ENCODE measurements around the gene C1QTNF7.
A peak's percentile ranks its signal among the peaks of the same experiment; 100 is the strongest.

Gene C1QTNF7

GRCh38 chr4:15385928-15386327 lies 41.9 kb upstream of the C1QTNF7 start:
- no peak for DNase-seq
- ChIA-PET POLR2A (no interaction called here), CTCF (interaction anchor here (1.0 to 1.5 kb wide), 4 partner anchors 9 to 72 kb away, joined by 3 to 5 read pairs (median 4); no protein-coding TSS in a partner anchor)
- no peak overlapping the region for H3K4me3 ChIP-seq (ENCODE audit: control insufficient read depth in 1 of 7, extremely low read depth in 1 of 7, insufficient read depth in 4 of 7, low read depth in 2 of 7, low read length in 6 of 7)
- no peaks in the 10 kb centered on the region for H3K4me1 ChIP-seq (ENCODE audit: control extremely low read depth in 1 of 4, control insufficient read depth in 4 of 4, insufficient read depth in 4 of 4, low read length in 3 of 4)
- no peaks in the 10 kb centered on the region for H3K27me3 ChIP-seq (replicated peaks in 2 of 5; ENCODE audit: control insufficient read depth in 4 of 5, insufficient read depth in 5 of 5, low read length in 4 of 5)
- H3K36me3 ChIP-seq (ENCODE audit: control insufficient read depth in 4 of 4, insufficient read depth in 4 of 4, low read length in 3 of 4), result no peaks in the 10 kb centered on the region
- WGBS (ENCODE audit: insufficient coverage), result 100% methylated on average over 4 of the region's 4 CpGs
- no peaks in the 10 kb centered on the region for H3K9me3 ChIP-seq (ENCODE audit: control extremely low read depth in 1 of 5, control insufficient read depth in 4 of 5, insufficient read depth in 2 of 5, low read depth in 1 of 5, low read length in 4 of 5)
- H3K27ac ChIP-seq (ENCODE audit: insufficient read depth in 1 of 2, low read depth in 1 of 2, low read length in 2 of 2, poor library complexity in 1 of 2, severe bottlenecking in 2 of 2), result no peak overlapping the region

DNA sequence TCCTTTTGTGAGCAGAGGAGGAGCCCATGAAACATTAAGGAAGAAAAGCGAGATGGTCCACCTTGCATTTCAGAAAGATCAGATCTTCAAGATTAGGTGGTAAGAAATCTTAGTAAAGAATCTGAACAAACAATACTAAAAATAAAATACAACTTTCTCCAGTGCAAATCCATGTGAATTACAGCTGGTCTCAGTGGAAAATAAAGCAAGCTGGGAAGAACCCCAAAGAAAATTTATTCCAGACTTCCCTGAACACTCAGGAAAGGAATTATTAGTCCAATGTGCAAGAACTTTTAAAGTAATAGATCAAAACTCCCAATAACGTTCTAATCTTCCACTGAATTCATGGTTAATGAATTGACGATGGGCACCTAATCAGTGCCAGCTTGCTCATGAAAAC lies 37.3 kb upstream of the C1QTNF7 start:
- CTCF ChIA-PET, result interaction anchor here (1.9 kb wide), 1 partner anchor 15 kb away, joined by 5 read pairs; no protein-coding TSS in a partner anchor
- DNase-seq, result no peak
- no CpG with 5 or more reads among the region's 3 CpGs for WGBS (ENCODE audit: insufficient coverage)

DNA sequence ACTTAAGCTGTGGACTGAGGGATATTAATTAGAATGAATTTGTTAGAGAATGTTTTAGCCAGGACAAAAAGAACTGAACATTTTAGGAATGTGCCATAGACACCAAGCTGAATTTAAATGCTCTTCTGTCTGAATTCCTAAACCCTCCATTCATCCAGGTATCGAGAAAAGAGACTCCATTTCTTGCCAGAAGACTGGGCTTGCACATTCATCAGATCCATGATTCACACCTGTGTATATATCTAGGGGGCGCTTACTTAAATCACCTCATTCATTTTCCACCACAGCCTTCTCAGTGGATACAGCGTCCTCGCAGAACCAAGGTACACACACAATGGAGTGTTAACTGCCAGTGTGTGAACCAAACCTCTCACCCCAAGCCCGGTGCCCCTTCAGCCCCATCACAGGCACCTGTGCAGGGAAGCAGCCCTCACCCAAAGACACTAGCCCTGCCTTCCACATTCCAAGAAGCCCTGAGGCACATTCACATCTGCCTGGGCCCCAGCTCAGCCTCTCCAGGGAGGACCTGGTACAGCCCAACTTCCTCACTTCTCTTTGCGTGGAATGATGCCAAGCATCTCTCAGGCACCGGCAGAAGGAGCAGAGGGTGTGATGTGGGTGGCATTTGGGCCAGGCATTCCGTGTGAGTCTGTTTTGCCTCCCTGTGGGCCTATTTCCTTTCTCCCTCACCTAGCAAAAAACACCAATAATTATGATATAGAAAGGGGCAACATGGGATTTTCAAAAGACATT lies 35.6 kb upstream of the C1QTNF7 start:
- CTCF ChIA-PET, result interaction anchor here (1.3 to 1.9 kb wide), 3 partner anchors 14 to 87 kb away, joined by 3 to 5 read pairs (median 5); no protein-coding TSS in a partner anchor
- Histone ChIP-seq H3K9me3 (ENCODE audit: control extremely low read depth in 1 of 5, control insufficient read depth in 4 of 5, insufficient read depth in 2 of 5, low read depth in 1 of 5, low read length in 4 of 5) (no peaks in the 10 kb centered on the region), H3K27me3 (replicated peaks in 2 of 5; ENCODE audit: control insufficient read depth in 4 of 5, insufficient read depth in 5 of 5, low read length in 4 of 5) (no peaks in the 10 kb centered on the region), H3K27ac (ENCODE audit: insufficient read depth in 1 of 2, low read depth in 1 of 2, low read length in 2 of 2, poor library complexity in 1 of 2, severe bottlenecking in 2 of 2) (no peak overlapping the region), H3K4me1 (ENCODE audit: control extremely low read depth in 1 of 4, control insufficient read depth in 4 of 4, insufficient read depth in 4 of 4, low read length in 3 of 4) (no peaks in the 10 kb centered on the region), H3K4me3 (ENCODE audit: control insufficient read depth in 1 of 7, extremely low read depth in 1 of 7, insufficient read depth in 4 of 7, low read depth in 2 of 7, low read length in 6 of 7) (no peak overlapping the region), H3K36me3 (ENCODE audit: control insufficient read depth in 4 of 4, insufficient read depth in 4 of 4, low read length in 3 of 4) (no peaks in the 10 kb centered on the region)
- POLR2A ChIA-PET, result no interaction called here
- no peak for DNase-seq
- WGBS (ENCODE audit: insufficient coverage), result 100% methylated on average over 5 of the region's 8 CpGs

More for the DNA sequence above, 37.3 kb upstream of the C1QTNF7 start:
- Histone ChIP-seq H3K36me3 (ENCODE audit: control insufficient read depth in 4 of 4, insufficient read depth in 4 of 4, low read length in 3 of 4) (no peaks in the 10 kb centered on the region), H3K4me3 (ENCODE audit: control insufficient read depth in 1 of 7, extremely low read depth in 1 of 7, insufficient read depth in 4 of 7, low read depth in 2 of 7, low read length in 6 of 7) (no peak overlapping the region), H3K27ac (ENCODE audit: insufficient read depth in 1 of 2, low read depth in 1 of 2, low read length in 2 of 2, poor library complexity in 1 of 2, severe bottlenecking in 2 of 2) (no peak overlapping the region), H3K27me3 (replicated peaks in 2 of 5; ENCODE audit: control insufficient read depth in 4 of 5, insufficient read depth in 5 of 5, low read length in 4 of 5) (no peaks in the 10 kb centered on the region), H3K9me3 (ENCODE audit: control extremely low read depth in 1 of 5, control insufficient read depth in 4 of 5, insufficient read depth in 2 of 5, low read depth in 1 of 5, low read length in 4 of 5) (no peaks in the 10 kb centered on the region), H3K4me1 (ENCODE audit: control extremely low read depth in 1 of 4, control insufficient read depth in 4 of 4, insufficient read depth in 4 of 4, low read length in 3 of 4) (no peaks in the 10 kb centered on the region)
- POLR2A ChIA-PET, result no interaction called here

- Histone ChIP-seq H3K27me3 (replicated peaks in 2 of 5; ENCODE audit: control insufficient read depth in 4 of 5, insufficient read depth in 5 of 5, low read length in 4 of 5) (no peaks in the 10 kb centered on the region), H3K27ac (ENCODE audit: insufficient read depth in 1 of 2, low read depth in 1 of 2, low read length in 2 of 2, poor library complexity in 1 of 2, severe bottlenecking in 2 of 2) (no peak overlapping the region), H3K4me1 (ENCODE audit: control extremely low read depth in 1 of 4, control insufficient read depth in 4 of 4, insufficient read depth in 4 of 4, low read length in 3 of 4) (peaks cover 3 to 21% (median 17%) of the 10 kb centered on the region in 4 experiments), H3K9me3 (ENCODE audit: control extremely low read depth in 1 of 5, control insufficient read depth in 4 of 5, insufficient read depth in 2 of 5, low read depth in 1 of 5, low read length in 4 of 5) (no peaks in the 10 kb centered on the region), H3K36me3 (ENCODE audit: control insufficient read depth in 4 of 4, insufficient read depth in 4 of 4, low read length in 3 of 4) (no peaks in the 10 kb centered on the region), H3K4me3 (ENCODE audit: control insufficient read depth in 1 of 7, extremely low read depth in 1 of 7, insufficient read depth in 4 of 7, low read depth in 2 of 7, low read length in 6 of 7) (no peak overlapping the region)
- WGBS (ENCODE audit: insufficient coverage), result 100% methylated on average over 2 of the region's 4 CpGs
- ChIA-PET CTCF (interaction anchor here (0.9 to 3.7 kb wide), 15 partner anchors 9 to 162 kb away, joined by 3 to 35 read pairs (median 5); no protein-coding TSS in a partner anchor), POLR2A (no interaction called here)
- no peak for DNase-seq
Measured at GRCh38 chr4:15395311-15395710, 32.5 kb upstream of the C1QTNF7 start.

DNA sequence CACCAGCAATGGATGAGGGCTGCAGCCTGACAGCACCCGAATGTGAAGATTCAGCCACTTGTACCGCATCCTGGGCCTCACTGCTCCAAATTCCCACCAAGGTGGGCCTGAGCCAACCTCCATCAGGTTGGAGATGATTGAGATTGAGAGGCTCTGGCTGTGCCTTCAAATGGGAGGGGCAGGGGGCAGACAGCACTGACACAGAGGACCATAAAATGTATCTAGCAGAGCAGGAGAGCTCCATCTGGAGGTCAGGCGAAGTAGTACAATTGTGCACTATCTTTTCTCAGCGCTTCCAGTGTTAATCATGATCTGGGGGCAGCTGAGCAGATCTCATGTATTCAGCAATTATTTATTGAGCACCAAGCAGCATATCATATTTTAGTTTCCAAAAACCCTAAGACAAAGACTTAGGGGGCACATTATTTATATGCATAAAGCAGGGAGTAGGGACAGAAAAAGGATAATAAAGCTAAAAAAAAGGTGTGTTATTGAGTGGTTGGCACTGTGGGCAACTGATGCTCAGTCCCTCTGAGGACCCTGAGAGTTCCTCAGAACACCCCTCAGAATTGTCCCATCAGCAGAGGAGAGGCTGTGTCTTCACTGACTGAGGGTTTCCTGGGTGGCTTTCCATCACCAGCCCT lies 31.6 kb upstream of the C1QTNF7 start:
- 43% methylated on average over 2 of the region's 4 CpGs for WGBS (ENCODE audit: insufficient coverage)
- Histone ChIP-seq H3K27ac (ENCODE audit: insufficient read depth in 1 of 2, low read depth in 1 of 2, low read length in 2 of 2, poor library complexity in 1 of 2, severe bottlenecking in 2 of 2) (no peak overlapping the region), H3K36me3 (ENCODE audit: control insufficient read depth in 4 of 4, insufficient read depth in 4 of 4, low read length in 3 of 4) (no peaks in the 10 kb centered on the region), H3K27me3 (replicated peaks in 2 of 5; ENCODE audit: control insufficient read depth in 4 of 5, insufficient read depth in 5 of 5, low read length in 4 of 5) (no peaks in the 10 kb centered on the region), H3K4me1 (ENCODE audit: control extremely low read depth in 1 of 4, control insufficient read depth in 4 of 4, insufficient read depth in 4 of 4, low read length in 3 of 4) (peaks cover 10 to 31% (median 27%) of the 10 kb centered on the region in 4 experiments), H3K4me3 (ENCODE audit: control insufficient read depth in 1 of 7, extremely low read depth in 1 of 7, insufficient read depth in 4 of 7, low read depth in 2 of 7, low read length in 6 of 7) (no peak overlapping the region), H3K9me3 (ENCODE audit: control extremely low read depth in 1 of 5, control insufficient read depth in 4 of 5, insufficient read depth in 2 of 5, low read depth in 1 of 5, low read length in 4 of 5) (no peaks in the 10 kb centered on the region)
- POLR2A ChIA-PET, result no interaction called here
- peak; percentile 63 to 77 (median 70) for DNase-seq
- CTCF ChIA-PET, result interaction anchor here (0.5 to 3.7 kb wide), 26 partner anchors 9 to 255 kb away, joined by 3 to 35 read pairs (median 4); no protein-coding TSS in a partner anchor

GRCh38 chr4:15398001-15398400 lies 29.8 kb upstream of the C1QTNF7 start:
- H3K4me3 ChIP-seq (ENCODE audit: control insufficient read depth in 1 of 7, extremely low read depth in 1 of 7, insufficient read depth in 4 of 7, low read depth in 2 of 7, low read length in 6 of 7), result no peak overlapping the region
- no peak overlapping the region for H3K27ac ChIP-seq (ENCODE audit: insufficient read depth in 1 of 2, low read depth in 1 of 2, low read length in 2 of 2, poor library complexity in 1 of 2, severe bottlenecking in 2 of 2)
- 95% methylated on average over 2 of the region's 3 CpGs for WGBS (ENCODE audit: insufficient coverage)
- no peaks in the 10 kb centered on the region for H3K9me3 ChIP-seq (ENCODE audit: control extremely low read depth in 1 of 5, control insufficient read depth in 4 of 5, insufficient read depth in 2 of 5, low read depth in 1 of 5, low read length in 4 of 5)
- DNase-seq, result no peak
- CTCF ChIA-PET, result interaction anchor here (0.7 to 3.7 kb wide), 11 partner anchors 9 to 1389 kb away, joined by 3 to 35 read pairs (median 4); no protein-coding TSS in a partner anchor
- H3K27me3 ChIP-seq (replicated peaks in 2 of 5; ENCODE audit: control insufficient read depth in 4 of 5, insufficient read depth in 5 of 5, low read length in 4 of 5), result no peaks in the 10 kb centered on the region
- H3K36me3 ChIP-seq (ENCODE audit: control insufficient read depth in 4 of 4, insufficient read depth in 4 of 4, low read length in 3 of 4), result no peaks in the 10 kb centered on the region
- peaks cover 16 to 48% (median 31%) of the 10 kb centered on the region in 4 experiments for H3K4me1 ChIP-seq (ENCODE audit: control extremely low read depth in 1 of 4, control insufficient read depth in 4 of 4, insufficient read depth in 4 of 4, low read length in 3 of 4)
- POLR2A ChIA-PET, result no interaction called here

DNA sequence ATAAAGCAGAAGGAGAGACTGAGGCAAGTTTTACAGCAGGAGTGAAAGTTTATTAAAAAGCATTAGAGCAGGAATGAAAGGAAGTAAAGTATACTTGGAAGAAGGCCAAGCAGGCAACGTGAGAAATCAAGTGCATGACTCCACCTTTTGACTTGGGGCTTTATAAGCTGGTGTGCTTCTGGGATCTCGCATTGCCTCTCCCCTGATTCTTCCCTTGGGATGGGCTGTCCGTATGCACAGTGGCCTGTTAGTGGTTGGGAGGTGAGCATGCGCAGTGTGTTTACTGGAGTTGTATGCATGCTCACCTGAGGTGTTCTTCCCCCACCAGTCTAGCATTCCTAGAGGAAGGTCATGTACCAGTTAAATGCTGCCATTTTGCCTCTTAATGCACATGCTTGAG lies 29.1 kb upstream of the C1QTNF7 start:
- H3K4me1 ChIP-seq (ENCODE audit: control extremely low read depth in 1 of 4, control insufficient read depth in 4 of 4, insufficient read depth in 4 of 4, low read length in 3 of 4), result peaks cover 16 to 49% (median 33%) of the 10 kb centered on the region in 4 experiments
- H3K9me3 ChIP-seq (ENCODE audit: control extremely low read depth in 1 of 5, control insufficient read depth in 4 of 5, insufficient read depth in 2 of 5, low read depth in 1 of 5, low read length in 4 of 5), result no peaks in the 10 kb centered on the region
- 17% methylated on average over 2 of the region's 4 CpGs for WGBS (ENCODE audit: insufficient coverage)
- no peak overlapping the region for H3K4me3 ChIP-seq (ENCODE audit: control insufficient read depth in 1 of 7, extremely low read depth in 1 of 7, insufficient read depth in 4 of 7, low read depth in 2 of 7, low read length in 6 of 7)
- H3K27me3 ChIP-seq (replicated peaks in 2 of 5; ENCODE audit: control insufficient read depth in 4 of 5, insufficient read depth in 5 of 5, low read length in 4 of 5), result no peaks in the 10 kb centered on the region
- POLR2A ChIA-PET, result no interaction called here
- DNase-seq, result peak in 2 of 3 donors; percentile 46 to 50
- H3K27ac ChIP-seq (ENCODE audit: insufficient read depth in 1 of 2, low read depth in 1 of 2, low read length in 2 of 2, poor library complexity in 1 of 2, severe bottlenecking in 2 of 2), result no peak overlapping the region
- H3K36me3 ChIP-seq (ENCODE audit: control insufficient read depth in 4 of 4, insufficient read depth in 4 of 4, low read length in 3 of 4), result no peaks in the 10 kb centered on the region
- CTCF ChIA-PET, result interaction anchor here (0.9 to 3.6 kb wide), 7 partner anchors 10 to 167 kb away, joined by 3 to 9 read pairs (median 4); no protein-coding TSS in a partner anchor

Measured in common myeloid progenitor, CD34-positive (primary cell).